Activated CD8-positive, alpha-beta memory T cell treated with anti-CD3 and anti-CD28 coated beads, Interleukin-2, amount 50 U/mL, for 4 hours (primary cell): ENCODE measurements around the gene SGPP2.

Experiments
- DNase-seq: peaks from one replicate; pipeline ENCODE4 v3.0.0-alpha.2; 2020

The SGPP2 gene

GRCh38 chr2:222526480-222527277 is 102.3 kb downstream of the SGPP2 start:
- DNase-seq, result no peak

DNA sequence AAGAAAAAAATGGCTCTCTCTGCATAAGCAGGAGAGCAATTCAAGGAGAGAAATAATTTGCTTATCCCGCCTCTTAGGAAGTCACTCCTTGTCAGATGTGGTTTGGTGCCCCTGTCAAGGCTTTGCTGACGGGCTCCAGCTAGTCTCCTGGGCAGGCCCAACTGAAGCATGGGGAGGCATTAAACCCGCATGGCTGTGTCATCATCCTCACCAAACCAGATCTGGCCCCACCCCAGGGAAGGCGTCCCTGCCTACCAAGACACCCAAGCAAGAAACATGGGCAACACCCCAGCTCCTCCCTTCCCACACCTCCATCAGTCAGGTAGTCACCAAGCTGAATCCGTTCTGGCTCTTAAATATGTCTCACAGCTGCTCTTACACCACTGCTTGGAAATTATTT is 108.0 kb downstream of the SGPP2 start:
- no peak for DNase-seq

- DNase-seq, result no peak
These were observed 111.1 kb downstream of the SGPP2 start for GRCh38 chr2:222535477-222535876.

- no peak for DNase-seq
These were observed 114.2 kb downstream of the SGPP2 start for GRCh38 chr2:222538535-222538934.

GRCh38 chr2:222544661-222545060 is 120.3 kb downstream of the SGPP2 start:
- DNase-seq, result no peak

GRCh38 chr2:222545823-222546795 is 121.8 kb downstream of the SGPP2 start:
- no peak for DNase-seq

GRCh38 chr2:222547083-222547482 is 122.7 kb downstream of the SGPP2 start:
- no peak for DNase-seq

DNA sequence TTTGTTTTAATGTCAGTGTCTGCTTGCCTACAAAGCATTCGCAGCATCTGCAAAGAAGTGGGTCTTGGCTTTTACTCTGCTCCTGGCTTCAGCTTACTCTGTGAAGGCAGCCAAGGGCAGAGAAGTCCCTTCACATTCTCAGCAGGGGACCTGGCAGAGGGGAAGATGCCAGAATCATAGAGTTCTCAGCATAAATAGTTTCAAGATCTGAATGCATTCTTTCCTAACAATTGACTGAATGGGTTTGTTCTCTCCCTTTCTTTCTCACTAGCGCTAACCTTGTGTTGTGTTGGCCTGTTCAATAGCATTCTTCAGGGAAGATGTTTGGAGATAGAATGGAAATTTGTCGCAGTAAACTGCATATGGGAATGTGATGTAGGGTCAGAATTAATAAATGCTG is 124.6 kb downstream of the SGPP2 start:
- no peak for DNase-seq

- DNase-seq, result no peak
These were observed 130.2 kb downstream of the SGPP2 start for GRCh38 chr2:222554517-222554916.

DNA sequence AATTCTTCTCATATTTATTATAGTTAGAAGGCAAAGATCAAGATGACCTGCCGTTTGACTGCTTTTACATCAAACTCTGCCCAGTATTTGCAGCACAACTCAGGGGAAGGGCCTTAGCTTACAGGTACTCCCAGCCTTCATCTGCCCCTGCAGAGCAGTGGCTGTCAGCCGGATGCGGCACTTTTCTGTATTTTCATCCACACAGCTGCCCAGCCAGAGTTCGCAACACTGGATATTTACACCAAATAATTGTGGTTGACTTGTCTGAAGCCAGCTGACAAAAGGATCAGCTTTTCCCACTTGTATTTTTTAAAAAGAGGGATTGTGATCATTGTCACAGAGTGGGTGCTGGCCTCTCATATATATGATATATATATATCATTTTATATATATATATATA is 136.8 kb downstream of the SGPP2 start:
- no peak for DNase-seq

DNA sequence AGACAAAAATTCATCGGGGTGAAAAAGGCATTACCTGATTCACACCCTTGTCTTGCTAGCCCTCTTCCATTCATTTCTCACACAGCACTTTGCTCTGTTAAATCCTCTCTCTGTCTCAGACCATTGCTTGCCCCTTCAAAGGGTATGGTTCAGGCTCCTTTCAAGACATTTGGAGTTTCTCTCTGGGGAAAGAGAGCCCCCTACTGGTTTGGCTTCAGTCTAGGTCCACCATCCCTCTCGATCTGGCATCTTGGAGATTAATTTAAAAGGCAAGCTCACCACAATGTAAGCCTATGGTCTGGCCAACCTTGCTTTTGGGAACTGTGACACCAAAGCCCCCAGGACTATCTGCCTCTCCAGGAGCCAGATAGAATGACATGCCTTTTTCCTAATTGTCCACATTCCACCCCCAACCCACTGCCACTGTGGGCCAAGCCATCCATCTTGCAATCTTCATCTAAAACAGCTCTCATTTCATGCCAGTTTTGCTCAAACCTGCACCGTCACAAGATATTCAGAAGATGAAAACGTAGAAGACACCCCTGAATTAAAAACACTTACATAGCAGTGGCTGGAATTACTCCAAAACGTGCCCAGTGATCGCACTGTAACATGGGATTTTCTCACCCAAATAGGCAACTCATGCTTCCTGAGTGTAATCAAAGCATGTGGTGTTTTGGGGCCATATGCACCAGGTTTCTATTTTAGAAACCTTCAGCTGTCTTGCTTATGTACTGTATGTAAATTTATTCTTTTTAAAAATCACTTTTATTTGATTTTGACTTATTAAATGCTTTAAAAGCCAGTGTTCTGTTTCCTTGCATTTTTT is 137.7 kb downstream of the SGPP2 start:
- no peak for DNase-seq

- DNase-seq, result no peak
These were observed 138.9 kb downstream of the SGPP2 start for GRCh38 chr2:222563106-222563718.

- no peak for DNase-seq
These were observed 139.6 kb downstream of the SGPP2 start for GRCh38 chr2:222563936-222564335.

DNA sequence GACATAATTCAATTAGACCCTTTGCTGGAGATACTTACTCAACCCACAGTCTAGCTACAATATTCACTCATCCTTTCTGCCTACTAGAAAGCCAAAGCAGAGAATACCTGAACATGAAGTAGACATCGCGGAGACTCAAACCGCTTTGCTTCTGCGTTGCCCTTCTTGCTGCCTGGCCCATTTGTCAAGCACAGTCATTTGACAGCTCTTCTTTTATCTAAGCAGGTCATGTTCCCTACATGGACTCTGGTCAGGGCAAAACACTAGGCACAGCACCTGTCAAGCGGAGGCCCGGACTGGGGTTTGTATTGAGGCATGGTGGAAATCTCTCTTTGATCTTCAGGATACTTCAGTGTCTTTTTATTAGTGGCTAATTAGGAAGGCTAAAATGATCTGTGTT is 141.9 kb downstream of the SGPP2 start:
- no peak for DNase-seq

GRCh38 chr2:222568865-222569264 is 144.5 kb downstream of the SGPP2 start:
- DNase-seq, result no peak

DNA sequence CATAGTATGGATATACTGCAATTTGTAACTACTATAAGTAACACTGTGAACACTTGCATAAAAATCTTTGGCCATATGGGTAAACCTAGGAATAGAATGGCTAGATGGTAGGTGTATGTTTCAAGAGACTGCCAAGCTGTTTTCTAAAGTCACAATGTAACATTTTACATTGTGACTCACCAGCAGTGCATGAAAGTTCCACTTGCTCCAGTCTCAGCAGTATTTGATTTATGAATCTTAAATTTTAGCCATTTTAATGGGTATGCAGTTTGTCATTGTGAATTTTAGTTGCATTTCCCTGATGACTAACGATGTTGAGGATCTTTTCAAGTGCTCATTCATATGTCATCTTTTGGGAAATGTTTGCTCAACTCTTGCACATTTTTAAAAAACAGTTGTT is 145.5 kb downstream of the SGPP2 start:
- DNase-seq, result no peak

GRCh38 chr2:222572264-222572721 is 147.9 kb downstream of the SGPP2 start:
- no peak for DNase-seq

- DNase-seq, result no peak
These were observed 148.4 kb downstream of the SGPP2 start for GRCh38 chr2:222572751-222573174.

DNA sequence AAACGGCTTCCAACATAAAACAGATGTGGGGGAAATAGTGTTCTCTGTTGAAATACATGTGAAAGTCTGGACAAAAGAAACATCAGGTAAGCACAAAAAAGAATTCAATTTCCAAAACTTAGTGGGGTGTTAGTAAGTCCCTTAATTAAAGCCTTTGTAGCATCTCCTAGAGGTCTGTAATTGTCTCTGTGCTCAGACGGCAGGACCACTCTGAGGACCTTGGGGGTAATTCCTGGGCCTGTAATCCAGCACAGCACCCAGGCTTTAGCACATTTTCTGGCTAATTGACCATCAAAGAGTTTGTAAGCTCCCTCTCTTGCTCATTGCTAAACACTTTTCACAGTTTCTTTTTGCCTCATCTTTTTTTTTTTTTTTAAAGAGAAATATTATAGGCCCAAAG is 151.3 kb downstream of the SGPP2 start:
- DNase-seq, result no peak

DNA sequence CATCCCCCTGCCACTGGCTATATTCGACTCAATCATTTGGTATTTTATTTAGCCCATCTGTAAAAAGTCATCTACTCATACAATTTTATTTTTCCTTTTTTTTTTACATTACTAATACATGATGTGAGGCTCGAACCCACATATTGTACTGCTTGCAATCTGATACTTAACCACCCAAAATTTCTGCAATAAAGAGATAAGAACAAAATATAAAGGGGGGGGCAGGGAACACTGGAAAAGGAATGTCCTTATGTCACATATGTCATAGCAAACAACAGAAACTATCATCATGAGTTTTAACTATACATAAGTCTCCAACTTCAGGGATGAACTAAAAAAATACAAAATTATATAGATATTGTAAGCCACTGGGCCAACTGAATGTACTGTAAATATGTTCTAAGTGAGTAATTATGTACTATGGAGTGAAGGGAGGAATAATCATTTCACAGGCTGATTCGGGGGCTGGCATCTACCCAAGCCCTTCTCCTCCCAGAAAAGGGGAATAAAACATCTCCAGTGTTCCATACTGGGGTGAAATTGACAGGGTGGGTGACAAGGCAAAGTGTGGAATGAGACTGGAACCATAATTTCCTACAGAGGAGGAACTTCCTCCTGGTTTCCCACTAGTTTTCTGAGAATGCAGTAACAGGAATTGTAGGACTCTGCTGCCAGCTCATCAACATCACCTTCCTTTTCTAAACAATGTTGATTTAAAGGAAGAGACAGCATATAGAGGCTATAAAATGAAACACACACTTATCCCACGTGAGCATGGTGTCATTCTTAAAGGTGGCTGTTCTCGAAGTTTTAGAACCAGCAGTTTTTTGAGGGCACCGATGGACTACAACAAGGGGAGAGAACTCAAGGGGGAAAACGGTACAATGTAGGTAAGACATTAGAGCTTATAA is 152.1 kb downstream of the SGPP2 start:
- no peak for DNase-seq

- no peak for DNase-seq
These were observed 153.0 kb downstream of the SGPP2 start for GRCh38 chr2:222577341-222577740.
